HG02623 (cell line): ENCODE measurements around the gene SIAH1.
"Not testable (repeated sequence)": the region's sequence is repeated elsewhere in the genome, so short reads cannot be mapped to it uniquely, and the experiment has no call there.

Source experiments
- ATAC-seq: cut with Tn5 transposase; IDR thresholded peaks from one replicate; pipeline ENCODE4 v1.9.1; 2021; ENCODE audit warnings: moderate library complexity; ENCODE audit not compliant: unreplicated experiment

The SIAH1 gene, protein sequence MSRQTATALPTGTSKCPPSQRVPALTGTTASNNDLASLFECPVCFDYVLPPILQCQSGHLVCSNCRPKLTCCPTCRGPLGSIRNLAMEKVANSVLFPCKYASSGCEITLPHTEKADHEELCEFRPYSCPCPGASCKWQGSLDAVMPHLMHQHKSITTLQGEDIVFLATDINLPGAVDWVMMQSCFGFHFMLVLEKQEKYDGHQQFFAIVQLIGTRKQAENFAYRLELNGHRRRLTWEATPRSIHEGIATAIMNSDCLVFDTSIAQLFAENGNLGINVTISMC

DNA sequence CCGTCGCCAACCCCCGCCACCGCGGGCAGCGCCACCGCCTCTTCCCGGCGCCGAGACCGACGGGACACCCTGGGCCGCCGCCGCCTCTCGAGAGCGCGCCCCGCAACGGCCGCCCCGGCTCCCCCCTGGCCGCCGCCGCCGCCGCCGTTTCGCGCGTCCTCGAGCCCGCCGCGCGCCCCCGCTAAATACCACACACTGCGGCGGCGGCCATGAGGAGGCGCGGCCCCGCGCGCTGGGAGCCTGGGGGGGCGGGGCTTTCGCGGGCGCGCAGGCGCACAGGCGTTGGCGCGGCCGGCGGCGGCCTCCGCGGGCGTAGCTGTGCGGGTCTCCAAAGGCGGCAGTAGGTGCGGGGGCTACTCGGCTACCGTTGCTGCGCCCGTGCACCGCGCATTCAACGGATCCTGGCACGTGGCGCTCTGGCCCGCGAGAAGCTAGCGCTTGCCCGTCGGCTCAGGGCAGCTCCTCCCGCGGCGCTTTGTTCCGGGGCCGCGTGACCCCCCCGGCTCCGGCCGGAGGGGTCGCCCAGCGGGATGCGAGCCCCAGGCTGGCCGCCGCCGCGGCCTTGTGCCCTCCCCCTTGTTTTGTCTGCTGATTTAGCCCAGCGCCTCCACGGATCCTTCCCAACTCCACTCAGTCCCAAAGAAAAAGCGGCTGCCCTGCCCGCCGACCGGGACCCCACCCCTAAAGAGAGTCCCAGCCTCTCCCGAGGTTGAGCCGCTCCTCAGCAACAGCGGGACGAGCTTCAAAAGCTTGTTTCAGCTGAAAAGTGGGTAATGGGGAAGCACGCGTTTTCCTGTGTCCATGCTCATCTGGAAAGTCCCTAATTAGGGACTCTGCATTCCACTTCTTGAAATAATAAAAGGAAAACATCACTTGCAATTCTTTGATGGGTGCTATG lies at the start of gene SIAH1:
Gene SIAH1, minus strand, starts transcription at position 161 of the 898 bp plus-strand sequence. CDS start 22,985 bp downstream, outside the sequence.
- ATAC-seq, result peak; percentile 61

DNA sequence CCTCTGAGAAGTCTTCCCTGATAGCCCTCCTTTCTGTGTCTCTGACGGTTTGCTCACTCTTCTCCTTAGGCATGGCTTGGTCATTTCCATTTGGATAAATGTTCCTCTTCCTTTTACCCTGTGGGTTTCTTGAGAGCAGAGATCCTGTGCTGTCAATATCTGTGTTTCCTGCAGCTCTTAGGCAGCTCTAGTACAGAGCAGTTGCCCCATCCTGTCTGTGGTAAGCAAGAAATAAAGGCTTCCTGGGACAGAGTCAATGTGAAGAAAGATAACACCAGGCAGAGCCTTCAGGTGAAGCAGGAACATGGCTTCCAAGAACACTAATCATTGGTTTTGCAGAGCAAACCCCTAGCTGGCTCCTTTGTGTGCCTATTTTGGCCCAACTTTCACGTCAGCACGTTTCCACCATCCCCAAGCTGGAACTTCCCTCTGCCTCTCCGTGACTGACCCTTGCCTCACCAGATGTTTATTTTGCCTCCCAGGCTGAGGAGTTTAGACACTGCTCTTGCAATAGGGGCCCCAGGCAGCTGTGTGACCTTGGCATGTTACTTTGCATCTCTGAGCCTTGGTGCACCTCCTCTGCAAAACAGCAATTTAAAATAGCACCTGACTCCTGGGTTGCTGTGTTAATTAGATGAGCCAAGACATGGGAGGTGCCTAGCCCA lies 49.6 kb upstream of the SIAH1 start:
- no peak for ATAC-seq

DNA sequence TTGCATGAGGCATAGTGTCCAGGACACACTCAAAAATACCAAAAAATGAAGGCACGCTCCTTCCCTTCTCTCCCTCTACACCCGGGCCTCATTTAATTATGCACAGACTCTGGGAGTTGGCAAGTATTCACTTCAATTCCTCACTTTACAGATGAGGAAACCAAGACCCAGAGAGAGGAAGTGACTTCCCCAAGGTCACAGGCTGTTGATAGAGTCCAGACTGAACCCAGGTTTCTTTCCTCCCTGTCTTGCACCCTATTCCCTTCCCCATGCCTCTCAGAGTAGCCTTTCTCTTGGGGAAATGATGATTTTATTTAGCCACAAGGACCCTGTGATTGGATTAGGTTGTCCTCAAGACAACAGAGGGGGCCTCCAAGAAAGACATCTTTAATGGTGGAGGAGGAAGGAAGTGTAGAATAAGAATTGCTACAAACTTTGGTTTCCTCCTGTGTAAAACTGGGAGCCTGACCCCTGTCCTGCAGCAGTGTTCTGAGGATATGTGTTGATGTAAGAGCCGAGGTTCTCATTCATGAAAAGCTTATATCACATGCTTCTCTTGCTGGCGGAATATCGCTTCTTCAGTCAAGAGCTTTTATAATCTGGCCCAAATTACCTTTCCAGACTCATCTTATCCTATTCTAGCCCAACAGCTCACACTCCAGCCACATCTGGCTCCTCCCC lies 48.8 kb upstream of the SIAH1 start:
- ATAC-seq, result no peak

DNA sequence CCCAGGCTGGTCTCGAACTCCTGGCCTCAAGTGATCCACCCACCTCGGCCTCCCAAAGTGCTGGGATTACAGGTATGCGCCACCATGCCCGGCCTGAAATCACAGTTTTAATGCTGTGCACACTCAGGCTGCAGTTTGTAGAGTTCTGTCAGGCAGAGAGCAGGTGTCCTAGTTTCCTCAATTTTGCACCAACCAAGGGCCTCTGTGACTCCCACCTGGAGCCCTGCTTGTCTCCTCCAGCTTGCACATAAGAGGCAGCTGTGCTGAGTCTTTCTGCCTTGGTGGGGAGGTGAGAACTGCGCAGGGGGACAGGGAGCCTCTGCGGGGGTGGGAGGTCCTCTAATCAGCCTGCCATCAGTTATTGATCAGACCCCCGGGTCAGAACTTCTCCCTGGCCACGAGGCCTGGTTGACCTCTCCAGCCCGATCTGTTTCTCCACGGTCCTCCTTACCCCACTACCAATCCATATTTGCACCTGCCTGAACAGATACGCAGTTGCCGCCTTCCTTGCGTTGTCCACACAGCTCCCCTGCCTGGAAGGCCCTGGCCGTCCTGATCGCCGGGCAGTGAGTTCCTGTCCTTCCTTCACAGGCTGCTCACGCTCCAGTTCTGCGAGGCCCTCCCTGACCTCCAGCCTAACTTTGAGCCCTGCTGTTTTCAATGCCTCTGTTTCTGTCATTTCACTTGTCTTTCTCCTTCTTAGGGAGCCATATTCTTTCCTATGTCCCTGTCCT lies 48.1 kb upstream of the SIAH1 start:
- ATAC-seq, result no peak

DNA sequence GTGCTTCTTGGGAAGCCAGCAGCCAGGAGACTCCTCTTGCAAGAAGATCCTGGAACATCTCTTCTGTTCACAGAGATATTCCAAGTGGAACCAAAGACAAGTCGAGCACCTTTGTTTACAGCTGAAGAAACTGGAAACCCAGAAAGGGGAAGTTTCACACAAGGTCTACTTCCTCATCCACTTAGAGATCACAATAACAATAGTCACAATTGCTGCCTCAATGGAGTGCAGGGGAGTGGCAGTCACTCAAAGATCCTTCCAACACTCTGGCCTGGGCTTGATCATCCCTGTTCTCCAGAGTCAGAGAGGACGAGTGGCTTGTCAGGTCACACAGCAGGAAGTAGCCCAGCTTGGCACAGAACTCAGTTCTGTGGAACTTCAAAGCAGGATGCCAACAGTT lies 46.9 kb upstream of the SIAH1 start:
- peak; percentile 72 for ATAC-seq

DNA sequence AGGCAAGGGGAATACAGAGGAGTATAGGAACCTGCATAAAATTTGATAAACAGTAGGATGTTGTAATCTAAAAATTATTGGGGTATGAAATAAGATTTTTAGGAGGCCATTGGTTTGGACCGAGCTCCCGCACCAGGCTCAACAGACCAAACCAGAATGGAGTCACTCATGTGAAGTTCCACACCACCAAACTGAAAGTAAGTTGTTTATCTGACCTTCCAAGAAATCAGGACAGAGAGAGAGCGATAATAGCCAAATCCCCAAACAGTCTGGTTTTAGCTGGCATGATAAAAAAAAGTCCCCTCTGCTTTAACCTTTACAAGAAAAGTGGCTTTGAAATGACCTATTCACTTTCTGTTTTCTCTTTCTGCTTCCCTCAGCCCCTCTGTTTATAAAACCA lies 45.7 kb upstream of the SIAH1 start:
- peak; percentile 33 for ATAC-seq

DNA sequence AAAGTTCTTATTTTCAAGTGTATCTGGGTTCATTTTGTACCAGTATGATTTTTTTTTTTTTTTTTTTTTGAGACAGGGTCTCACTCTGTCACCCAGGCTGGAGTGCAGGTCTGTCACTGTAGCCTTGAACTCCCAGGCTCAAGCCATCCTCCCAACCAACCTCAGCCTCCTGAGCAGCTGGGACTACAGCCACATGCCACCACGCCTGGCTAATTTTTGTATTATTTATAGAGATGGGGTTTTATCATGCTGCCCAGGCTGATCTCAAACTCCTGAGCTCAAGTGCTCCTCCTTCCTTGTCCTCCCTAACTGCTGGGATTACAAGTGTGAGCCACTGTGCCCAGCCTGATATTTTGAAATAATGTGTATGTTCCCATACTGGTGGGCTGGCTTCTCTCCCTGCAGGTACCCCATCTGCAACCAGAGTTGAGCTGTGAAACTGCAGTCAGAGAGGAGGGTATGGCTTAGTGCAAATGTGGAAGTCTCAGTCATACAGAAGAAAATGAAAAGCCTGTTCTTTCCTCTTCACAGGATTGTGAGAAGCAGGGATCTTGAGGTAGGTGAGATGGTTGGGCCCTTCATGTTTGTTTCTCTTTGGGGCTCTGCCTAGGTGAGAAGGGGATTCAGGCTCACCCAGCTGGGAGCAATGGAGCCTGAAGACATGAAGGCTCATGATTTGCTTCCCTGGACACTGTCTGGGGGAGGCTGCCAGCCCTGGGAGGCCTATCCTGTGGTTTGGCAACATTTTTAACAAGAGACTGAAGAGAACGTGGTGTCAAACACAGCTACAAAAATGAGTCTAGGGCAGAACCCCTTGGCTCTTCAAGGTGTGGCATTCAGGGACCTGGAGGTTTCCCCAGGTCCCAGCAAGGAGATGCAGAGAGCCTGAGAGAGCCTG lies 41.3 kb upstream of the SIAH1 start:
- no peak for ATAC-seq

DNA sequence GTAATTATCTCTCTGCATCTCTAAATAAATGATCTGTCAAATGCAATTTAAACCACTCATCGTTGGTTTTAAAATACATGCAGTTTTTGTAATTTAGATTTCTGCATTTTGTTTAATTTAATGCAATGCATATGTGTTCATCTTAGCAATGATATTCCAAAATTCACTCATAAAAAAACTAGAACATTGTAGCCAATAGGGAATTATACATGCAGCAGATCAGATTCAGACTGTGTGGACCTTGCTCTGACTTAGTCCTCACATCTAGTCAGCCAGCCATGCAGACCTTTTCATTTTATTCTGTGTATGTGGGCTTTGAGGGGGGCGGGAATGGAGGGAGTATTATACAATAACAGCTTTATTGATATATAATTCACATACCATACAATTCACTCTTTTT lies 37.3 kb upstream of the SIAH1 start:
- no peak for ATAC-seq

DNA sequence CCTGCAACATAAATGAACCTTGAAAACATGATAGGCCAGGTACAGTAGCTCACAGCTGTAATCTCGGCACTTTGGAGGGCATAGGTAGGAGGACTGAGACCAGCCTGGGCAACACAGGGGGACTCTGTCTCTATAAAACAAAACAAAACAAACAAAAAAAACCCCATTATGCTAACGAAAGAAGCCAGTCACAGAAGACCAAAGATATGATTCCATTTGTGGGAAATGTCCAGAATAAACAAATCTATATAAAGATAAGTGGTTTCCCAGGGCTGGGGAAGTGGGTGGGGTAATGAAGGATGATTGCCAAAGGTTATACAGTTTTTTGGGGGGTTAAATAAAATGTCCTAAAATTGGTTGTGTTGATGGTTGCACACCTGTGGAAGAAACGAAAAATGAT lies 36.5 kb upstream of the SIAH1 start:
- ATAC-seq, result no peak

DNA sequence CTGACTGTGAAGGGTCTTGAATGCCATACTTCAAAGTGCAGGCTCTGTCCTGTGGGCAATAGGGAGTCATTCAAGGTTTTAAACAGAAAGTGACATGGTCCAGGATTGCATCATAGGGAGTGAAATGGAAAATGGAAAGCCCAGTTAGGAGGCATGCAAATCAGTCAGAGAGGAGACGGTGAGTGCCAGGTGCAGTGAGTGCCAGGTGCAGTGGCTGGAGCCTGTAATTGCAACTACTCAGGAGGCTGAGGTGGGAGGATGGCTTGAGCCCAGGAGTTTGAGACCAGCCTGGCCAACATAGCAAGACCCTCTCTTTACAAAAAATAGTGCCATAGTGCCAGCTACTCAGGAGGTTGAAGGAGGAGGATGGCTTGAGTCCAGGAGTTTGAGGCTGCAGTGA lies 35.2 kb upstream of the SIAH1 start:
- ATAC-seq, result no peak

DNA sequence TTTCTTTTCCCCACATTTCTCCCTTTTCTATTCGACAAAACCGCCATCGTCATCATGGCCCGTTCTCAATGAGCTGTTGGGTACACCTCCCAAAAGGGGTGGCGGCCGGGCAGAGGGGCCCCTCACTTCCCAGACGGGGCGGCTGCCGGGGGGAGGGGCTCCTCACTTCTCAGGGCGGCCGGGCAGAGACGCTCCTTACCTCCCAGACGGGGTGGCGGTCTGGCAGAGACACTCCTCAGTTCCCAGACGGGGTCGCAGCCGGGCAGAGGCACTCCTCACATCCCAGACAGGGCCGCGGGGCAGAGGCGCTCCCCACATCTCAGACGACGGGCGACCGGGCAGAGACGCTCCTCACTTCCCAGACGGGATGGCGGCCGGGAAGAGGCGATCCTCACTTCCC lies 31.4 kb upstream of the SIAH1 start:
- ATAC-seq, result not testable (repeated sequence)

DNA sequence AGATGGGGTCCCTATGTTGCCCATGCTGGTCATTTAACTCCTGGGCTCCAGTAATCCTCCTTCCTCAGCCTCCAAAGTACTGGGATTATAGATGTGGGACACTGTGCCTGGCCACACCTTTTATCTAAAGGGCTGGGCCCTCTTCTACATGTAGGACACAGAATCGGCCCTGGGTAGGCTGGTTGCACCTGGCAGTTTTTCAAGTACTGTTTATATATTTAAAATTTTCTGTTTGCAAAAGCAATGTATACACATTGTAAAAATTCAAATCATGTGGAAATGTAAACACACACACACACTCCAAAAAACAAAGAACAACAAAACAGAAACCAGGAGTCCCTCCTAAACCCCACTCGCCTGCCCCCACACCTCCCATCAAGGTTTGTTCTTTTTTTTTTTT lies 28.1 kb upstream of the SIAH1 start:
- no peak for ATAC-seq

DNA sequence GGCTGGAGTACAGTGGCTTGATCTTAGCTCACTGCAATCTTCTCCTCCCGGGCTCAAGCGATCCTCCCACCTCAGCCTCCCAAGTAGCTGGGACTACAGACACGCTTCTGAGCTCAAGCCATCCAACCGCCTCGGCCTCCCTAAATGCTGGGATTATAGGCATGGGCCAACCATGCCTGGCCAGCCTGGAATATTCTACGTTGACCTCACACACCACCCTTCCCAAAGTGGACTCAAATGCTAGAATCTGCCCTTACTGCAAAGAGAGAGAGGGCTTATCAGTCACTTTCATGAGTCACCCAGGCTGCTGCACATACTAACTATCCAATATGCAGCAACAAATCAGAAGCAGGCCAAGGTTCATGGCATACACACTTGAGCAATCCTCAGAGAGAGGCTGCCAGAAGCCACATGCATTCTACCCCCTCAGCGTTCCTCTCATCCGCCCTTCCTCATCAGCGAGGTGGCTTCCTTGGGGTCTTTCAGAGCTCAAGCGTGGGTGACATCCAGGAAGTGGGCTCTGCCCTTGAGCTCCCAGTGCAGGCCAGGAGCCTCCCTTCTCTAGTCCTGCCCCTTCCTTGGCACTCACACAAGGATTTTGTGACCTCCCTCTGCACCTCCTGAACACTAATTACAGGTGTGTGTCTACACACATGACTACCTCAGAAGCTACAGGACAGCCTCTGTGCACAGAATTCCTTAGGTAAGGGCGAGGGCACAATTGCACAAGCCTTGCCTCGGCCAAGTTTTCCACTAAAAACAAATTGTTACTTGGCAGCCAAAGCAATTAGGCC lies 24.8 kb upstream of the SIAH1 start:
- ATAC-seq, result no peak

DNA sequence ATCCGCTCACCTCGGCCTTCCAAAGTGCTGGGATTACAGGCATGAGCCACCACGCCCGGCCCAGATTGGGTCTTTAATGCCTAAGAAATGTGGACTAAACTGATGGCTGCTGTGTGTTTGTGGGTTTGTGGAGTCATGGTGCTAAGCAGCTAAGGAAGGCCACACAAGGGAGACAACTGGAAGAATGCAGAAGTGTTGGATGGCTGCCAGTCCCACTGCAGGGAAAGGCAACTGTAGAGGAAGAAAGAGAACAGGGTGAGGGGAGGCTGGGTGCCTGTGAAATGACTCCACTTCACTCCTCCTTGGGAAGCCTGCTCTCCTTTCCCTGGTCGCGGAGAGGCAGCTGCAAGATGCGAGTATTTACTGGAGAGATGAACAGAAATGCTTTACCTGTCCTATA lies 23.5 kb upstream of the SIAH1 start:
- ATAC-seq, result no peak

DNA sequence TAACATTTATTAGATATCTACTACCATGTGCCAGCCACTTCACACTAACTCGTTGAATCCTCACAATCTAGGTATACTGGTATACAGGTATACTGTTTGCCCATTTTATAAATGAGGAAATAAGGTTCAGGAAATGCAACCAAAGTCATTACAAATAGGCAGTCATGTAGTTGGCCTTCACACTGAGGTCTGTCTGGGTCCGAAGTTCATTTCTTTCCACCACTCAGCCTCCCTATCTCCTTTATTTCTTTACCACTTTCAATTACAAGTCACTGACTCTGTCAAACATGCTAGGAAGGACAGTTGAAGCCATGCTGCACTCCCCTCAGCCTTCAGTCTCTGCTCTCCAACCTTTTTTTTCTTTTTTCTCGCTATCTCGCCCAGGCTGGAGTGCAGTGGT lies 20.7 kb upstream of the SIAH1 start:
- no peak for ATAC-seq

DNA sequence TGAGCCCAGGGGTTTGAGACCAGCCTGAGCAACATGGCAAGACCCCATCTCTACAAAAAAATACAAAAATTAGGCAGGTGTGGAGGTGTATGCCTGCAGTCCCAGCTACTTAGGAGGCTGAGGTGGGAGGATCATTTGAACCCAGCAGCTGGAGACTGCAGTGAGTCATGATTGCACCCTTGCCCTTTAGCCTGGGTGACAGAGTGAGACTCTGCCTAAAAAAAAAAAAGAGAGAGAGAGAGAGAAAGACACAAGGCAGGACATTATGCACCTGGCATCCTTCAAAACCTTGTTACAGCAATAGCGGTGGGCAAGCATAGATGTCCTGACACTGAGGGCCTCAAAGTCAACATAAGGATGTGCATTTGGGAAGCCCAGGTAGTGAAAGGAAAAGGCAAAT lies 19.9 kb upstream of the SIAH1 start:
- no peak for ATAC-seq

DNA sequence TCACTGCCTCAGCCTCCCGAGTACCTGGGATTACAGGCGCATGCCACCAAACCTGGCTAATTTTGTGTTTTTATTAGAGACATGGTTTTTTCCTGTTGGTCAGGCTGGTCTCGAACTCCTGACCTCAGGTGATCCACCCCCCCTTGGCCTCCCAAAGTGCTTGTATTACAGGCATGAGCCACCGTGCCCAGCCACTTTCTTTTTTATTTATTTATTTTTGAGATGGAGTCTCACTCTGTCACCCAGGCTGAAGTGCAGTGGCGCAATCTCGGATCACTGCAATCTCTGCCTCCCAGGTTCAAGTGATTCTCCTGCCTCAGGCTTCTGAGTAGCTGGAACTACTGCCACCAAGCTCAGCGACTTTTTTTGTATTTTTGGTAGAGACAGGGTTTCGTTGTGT lies 17.3 kb upstream of the SIAH1 start:
- ATAC-seq, result not testable (repeated sequence)

DNA sequence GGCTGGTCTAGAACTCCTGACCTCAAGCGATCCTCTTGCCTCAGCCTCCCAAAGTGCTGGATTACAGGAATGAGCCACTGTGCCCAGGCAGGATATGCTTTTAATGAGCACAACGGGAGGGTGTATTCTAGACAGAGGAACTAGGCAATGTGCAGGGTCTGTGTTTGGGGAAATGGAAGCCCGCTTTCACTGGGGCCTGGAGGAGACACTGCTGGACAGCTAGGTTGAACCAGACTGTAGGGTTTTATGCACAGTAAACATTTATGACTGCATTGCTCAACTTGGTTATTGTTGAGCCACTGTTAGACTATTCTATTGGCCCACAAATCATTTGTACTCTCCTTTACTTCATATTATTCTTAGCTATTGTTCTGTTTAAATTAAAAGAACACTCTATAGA lies 10.2 kb upstream of the SIAH1 start:
- ATAC-seq, result no peak

DNA sequence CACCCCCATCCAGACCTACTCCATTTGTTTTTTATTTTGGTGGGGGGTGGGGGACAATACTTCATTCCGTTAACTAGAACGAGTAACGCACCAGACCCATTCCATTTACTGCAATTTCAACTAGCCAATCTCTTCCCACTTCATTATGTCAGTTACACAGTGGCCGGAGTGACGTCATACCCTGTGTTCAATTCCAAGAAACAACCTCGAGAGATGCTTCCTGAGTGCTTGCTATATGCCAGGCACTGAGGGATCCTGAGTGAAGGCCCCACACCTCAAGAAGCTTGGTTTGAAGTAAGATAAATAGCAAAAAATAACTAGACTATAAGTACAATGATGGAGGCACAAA lies 9.1 kb upstream of the SIAH1 start:
- ATAC-seq, result no peak
